Panc1 (cell line): Measurements from ENCODE around the gene RABL6.

Source experiments
- POLR2AphosphoS5 ChIP-seq: IDR thresholded peaks from 2 replicates; pipeline ENCODE4 v1.6.1; 2012; ENCODE audit warnings: mild to moderate bottlenecking, low read depth, low read length, moderate library complexity
- SIN3A ChIP-seq: IDR thresholded peaks from 2 replicates; pipeline ENCODE4 v1.6.1; 2012; ENCODE audit warnings: low read depth, mild to moderate bottlenecking, low read length, moderate library complexity, borderline replicate concordance; ENCODE audit not compliant: insufficient read depth
- TF ChIP-seq, protein P1 (sequence below): fragments of 450-650 bp; IDR thresholded peaks from 2 replicates; pipeline ENCODE4 v1.5.1; 2017; ENCODE audit warnings: mild to moderate bottlenecking
- TF ChIP-seq, protein P2 (sequence below), 2 experiments: IDR thresholded peaks; 2 replicates each; pipeline ENCODE4 v1.6.1; 2011 to 2012; ENCODE audit warnings: low read depth in 2 of 2, control low read depth in 1 of 2, low read length in 1 of 2, mild to moderate bottlenecking in 1 of 2, moderate library complexity in 1 of 2; ENCODE audit not compliant: insufficient read depth in 1 of 2

DNA sequence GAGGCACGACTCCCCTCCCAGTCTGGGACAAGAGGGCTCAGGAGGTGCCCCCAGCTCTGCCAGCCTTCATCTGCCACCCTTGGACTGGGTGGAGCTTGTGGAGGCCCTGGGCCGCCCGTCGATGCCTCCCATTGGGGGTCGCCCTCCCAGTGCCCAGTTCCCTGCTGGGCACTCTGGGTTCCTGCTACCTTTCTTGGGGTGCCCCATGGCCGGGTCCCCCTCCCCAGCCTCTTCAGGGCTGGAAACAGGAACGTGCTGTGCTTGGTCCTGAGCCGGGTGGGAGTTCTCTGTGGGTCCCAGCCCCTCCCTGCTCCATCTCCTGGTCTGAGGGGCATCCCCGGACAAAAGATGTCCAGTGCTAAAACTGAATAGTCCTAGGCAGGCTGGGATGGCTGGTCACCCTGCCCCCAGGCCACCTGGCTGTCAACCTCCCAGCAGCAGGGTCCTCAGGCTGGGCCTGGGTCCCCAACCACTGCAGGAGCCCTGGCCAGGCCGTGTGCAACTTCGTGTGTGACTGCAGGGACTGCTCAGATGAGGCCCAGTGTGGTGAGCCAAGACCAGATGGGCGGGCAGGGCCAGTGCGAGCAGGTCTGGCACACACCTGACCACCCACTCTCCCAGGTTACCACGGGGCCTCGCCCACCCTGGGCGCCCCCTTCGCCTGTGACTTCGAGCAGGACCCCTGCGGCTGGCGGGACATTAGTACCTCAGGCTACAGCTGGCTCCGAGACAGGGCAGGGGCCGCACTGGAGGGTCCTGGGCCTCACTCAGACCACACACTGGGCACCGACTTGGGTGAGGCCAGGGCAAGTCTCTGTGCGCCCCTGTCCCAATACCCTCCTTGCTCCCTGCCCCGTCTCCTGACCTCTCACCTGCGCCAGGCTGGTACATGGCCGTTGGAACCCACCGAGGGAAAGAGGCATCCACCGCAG is 45.2 kb downstream of the RABL6 start:
- TF ChIP-seq, protein P1, sequence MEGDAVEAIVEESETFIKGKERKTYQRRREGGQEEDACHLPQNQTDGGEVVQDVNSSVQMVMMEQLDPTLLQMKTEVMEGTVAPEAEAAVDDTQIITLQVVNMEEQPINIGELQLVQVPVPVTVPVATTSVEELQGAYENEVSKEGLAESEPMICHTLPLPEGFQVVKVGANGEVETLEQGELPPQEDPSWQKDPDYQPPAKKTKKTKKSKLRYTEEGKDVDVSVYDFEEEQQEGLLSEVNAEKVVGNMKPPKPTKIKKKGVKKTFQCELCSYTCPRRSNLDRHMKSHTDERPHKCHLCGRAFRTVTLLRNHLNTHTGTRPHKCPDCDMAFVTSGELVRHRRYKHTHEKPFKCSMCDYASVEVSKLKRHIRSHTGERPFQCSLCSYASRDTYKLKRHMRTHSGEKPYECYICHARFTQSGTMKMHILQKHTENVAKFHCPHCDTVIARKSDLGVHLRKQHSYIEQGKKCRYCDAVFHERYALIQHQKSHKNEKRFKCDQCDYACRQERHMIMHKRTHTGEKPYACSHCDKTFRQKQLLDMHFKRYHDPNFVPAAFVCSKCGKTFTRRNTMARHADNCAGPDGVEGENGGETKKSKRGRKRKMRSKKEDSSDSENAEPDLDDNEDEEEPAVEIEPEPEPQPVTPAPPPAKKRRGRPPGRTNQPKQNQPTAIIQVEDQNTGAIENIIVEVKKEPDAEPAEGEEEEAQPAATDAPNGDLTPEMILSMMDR = no peak
- TF ChIP-seq SIN3A (no peak), POLR2AphosphoS5 (no peak; the same call in 1 of the 2 replicates)
- TF ChIP-seq, protein P2, sequence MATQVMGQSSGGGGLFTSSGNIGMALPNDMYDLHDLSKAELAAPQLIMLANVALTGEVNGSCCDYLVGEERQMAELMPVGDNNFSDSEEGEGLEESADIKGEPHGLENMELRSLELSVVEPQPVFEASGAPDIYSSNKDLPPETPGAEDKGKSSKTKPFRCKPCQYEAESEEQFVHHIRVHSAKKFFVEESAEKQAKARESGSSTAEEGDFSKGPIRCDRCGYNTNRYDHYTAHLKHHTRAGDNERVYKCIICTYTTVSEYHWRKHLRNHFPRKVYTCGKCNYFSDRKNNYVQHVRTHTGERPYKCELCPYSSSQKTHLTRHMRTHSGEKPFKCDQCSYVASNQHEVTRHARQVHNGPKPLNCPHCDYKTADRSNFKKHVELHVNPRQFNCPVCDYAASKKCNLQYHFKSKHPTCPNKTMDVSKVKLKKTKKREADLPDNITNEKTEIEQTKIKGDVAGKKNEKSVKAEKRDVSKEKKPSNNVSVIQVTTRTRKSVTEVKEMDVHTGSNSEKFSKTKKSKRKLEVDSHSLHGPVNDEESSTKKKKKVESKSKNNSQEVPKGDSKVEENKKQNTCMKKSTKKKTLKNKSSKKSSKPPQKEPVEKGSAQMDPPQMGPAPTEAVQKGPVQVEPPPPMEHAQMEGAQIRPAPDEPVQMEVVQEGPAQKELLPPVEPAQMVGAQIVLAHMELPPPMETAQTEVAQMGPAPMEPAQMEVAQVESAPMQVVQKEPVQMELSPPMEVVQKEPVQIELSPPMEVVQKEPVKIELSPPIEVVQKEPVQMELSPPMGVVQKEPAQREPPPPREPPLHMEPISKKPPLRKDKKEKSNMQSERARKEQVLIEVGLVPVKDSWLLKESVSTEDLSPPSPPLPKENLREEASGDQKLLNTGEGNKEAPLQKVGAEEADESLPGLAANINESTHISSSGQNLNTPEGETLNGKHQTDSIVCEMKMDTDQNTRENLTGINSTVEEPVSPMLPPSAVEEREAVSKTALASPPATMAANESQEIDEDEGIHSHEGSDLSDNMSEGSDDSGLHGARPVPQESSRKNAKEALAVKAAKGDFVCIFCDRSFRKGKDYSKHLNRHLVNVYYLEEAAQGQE (IDR thresholded peaks at IDR 0.05; ENCODE audit: insufficient read depth in 1 of 2, low read depth in 2 of 2, low read length in 1 of 2) = no peak
